CD4-positive, alpha-beta memory T cell (primary cell): ENCODE measurements around the gene MYO1D. TPM values are rescaled to one million over a fixed set of nuclear protein-coding genes. Genes with fewer than 3 reads are reported as not detected.

ENCODE experiments used
- CTCF ChIA-PET: fragments of 350-600 bp; sonication (Branson Sonifier 250); formaldehyde crosslinking; loops from one replicate; lab custom pipeline; 2021; ENCODE audit warnings: inconsistent platforms; ENCODE audit not compliant: partially characterized antibody; lab: Charles Lee
- POLR2A ChIA-PET: fragments of 350-600 bp; sonication (Branson Sonifier 250); formaldehyde crosslinking; loops from one replicate; lab custom pipeline; 2021; ENCODE audit not compliant: partially characterized antibody; lab: Charles Lee
- DNase-seq, 5 donors: peaks; one replicate each; pipeline versions ENCODE4 v3.0.0 to v3.0.0-alpha.2; 2020 to 2022; ENCODE audit warnings: mixed read lengths in 1 of 5
- H3K27ac ChIP-seq: one replicate; pipeline ENCODE4 v1.7.0; 2013; ENCODE audit warnings: low read depth, low read length
- H3K27me3 ChIP-seq: 2 replicates; pipeline ENCODE4 v1.7.0; 2013; ENCODE audit warnings: mild to moderate bottlenecking, low read length, moderate library complexity; ENCODE audit not compliant: insufficient read depth
- H3K36me3 ChIP-seq: 2 replicates; pipeline ENCODE4 v1.7.0; 2013; ENCODE audit warnings: mild to moderate bottlenecking, low read length, moderate library complexity; ENCODE audit not compliant: insufficient read depth
- H3K4me1 ChIP-seq: 2 replicates; pipeline ENCODE4 v1.7.0; 2013; ENCODE audit warnings: mild to moderate bottlenecking, low read length, moderate library complexity; ENCODE audit not compliant: insufficient read depth
- H3K4me3 ChIP-seq, 2 donors: one replicate each; pipeline ENCODE4 v1.7.0; 2013; ENCODE audit warnings: low read length in 2 of 2, mild to moderate bottlenecking in 1 of 2
- H3K9me3 ChIP-seq, 2 donors: one replicate each; pipeline ENCODE4 v1.7.0; 2013; ENCODE audit warnings: low read length in 2 of 2, control low read depth in 1 of 2; ENCODE audit not compliant: control insufficient read depth in 1 of 2
- H3K27ac Mint-ChIP-seq, 7 donors: one replicate each; pipeline ENCODE4 v1.8.0; 2020 to 2021; ENCODE audit warnings: mixed read lengths in 7 of 7, mild to moderate bottlenecking in 6 of 7, inconsistent platforms in 3 of 7, moderate library complexity in 3 of 7
- H3K27me3 Mint-ChIP-seq, 2 donors: one replicate each; pipeline ENCODE4 v1.8.0; 2020 to 2021; ENCODE audit warnings: mixed read lengths in 2 of 2
- H3K36me3 Mint-ChIP-seq, 2 donors: one replicate each; pipeline ENCODE4 v1.8.0; 2020 to 2021; ENCODE audit warnings: mixed read lengths in 2 of 2, inconsistent platforms in 1 of 2, mild to moderate bottlenecking in 1 of 2
- H3K4me1 Mint-ChIP-seq, 4 donors: one replicate each; pipeline ENCODE4 v1.8.0; 2020 to 2021; ENCODE audit warnings: mixed read lengths in 4 of 4, mild to moderate bottlenecking in 1 of 4
- H3K4me3 Mint-ChIP-seq, 8 donors: one replicate each; pipeline ENCODE4 v1.8.0; 2020 to 2021; ENCODE audit warnings: mixed read lengths in 8 of 8, mild to moderate bottlenecking in 7 of 8, moderate library complexity in 6 of 8, inconsistent platforms in 3 of 8
- H3K9me3 Mint-ChIP-seq, 8 donors: one replicate each; pipeline ENCODE4 v1.8.0; 2020 to 2021; ENCODE audit warnings: mixed read lengths in 8 of 8, mild to moderate bottlenecking in 5 of 8, inconsistent platforms in 3 of 8, moderate library complexity in 1 of 8
- intact Hi-C: fragments of 100-400 bp; cut with micrococcal nuclease; formaldehyde crosslinking; loops from one replicate; pipeline ENCODE4 v1.15.1; 2023
- polyA plus RNA-seq, 2 donors: library from polyadenylated mRNA; unstranded; fragments of 300-500 nt; fragmentation: Illumina TruSeq; gene quantifications; one replicate each; pipeline ENCODE4 v1.2.3, GENCODE V29; 2021
- total RNA-seq, 2 experiments: library from RNA; stranded (reverse); gene quantifications; one replicate each; pipeline ENCODE4 v1.2.3, GENCODE V29; 2021

Gene MYO1D
- total and polyA plus RNA-seq, 4 experiments from 2014 or later, result 2.0 to 12.7 (median 10.5) TPM

DNA sequence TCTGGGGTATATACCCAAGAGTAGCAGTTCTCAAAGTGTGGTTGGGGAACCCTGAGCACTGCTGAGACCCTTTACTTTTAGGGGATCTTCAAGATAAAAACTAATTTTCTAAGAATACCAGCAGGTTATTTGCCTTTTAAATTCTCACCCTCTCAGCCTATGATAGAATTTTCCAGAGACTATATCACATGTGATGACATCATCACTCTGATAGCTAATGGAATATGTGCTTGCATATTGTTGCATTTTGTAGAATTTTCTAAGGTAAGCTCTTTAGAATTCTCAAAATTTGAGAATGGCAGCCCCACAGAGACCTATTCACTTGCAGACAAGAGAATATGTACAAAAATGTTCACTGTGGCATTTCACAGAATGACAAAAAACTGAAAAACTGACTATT, 181.1 kb downstream of the MYO1D start:
- H3K36me3 ChIP-seq, result no peaks in the 10 kb centered on the region
- CTCF ChIA-PET, result interaction anchor here (1.1 to 1.4 kb wide), 2 partner anchors 37 to 212 kb away, joined by 3 read pairs; no protein-coding TSS in a partner anchor
- no peak overlapping the region for H3K27ac ChIP-seq
- Mint-ChIP-seq H3K27ac (no peak overlapping the region), H3K4me3 (no peak overlapping the region), H3K27me3 (no peaks in the 10 kb centered on the region), H3K4me1 (peaks cover 0 to 3% (median under 1%) of the 10 kb centered on the region in 4 donors), H3K9me3 (no peaks in the 10 kb centered on the region), H3K36me3 (no peaks in the 10 kb centered on the region)
- POLR2A ChIA-PET, result no interaction called here
- H3K4me1 ChIP-seq, result no peaks in the 10 kb centered on the region
- H3K9me3 ChIP-seq, result no peaks in the 10 kb centered on the region
- DNase-seq, result no peak
- no peak overlapping the region for H3K4me3 ChIP-seq
- no peaks in the 10 kb centered on the region for H3K27me3 ChIP-seq
- intact Hi-C loops, result no loop called here

DNA sequence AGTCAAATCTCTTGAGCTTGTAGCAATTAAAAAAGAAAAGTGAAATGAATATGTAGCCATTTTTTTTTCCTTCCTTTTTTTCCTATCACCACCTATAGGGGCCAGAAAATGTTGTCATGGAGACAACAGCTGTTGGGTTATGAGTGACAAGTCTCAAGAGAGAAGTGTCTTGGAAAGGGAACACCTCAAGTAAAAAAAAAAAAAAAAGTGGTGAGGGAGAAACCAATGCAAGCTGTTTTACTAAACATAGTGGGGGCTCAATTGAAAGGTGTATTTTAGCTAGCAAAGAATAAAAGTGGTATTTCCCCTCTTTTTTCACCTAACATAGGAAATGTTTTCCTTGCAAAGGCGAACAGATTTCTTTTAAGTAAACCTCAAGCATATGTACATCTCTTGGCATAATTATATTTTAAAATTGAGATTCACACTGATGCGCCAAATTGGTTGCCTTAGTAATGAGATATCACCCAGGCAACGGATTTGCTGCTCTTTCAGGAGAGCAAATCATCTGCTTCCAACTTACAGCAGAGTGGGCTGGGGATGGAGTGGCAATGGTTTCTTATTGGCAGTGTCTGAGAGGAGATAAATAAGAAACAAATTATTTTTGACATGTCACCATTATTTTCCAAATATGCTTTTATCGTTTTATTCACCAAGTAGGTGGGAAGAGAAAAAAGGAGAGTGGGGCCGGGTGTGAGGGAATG, 183.6 kb downstream of the MYO1D start:
- Mint-ChIP-seq H3K4me3 (no peak overlapping the region), H3K27ac (no peak overlapping the region), H3K36me3 (peaks cover 0 to 3% of the 10 kb centered on the region in 2 donors), H3K9me3 (no peaks in the 10 kb centered on the region), H3K4me1 (peaks cover 0 to 3% (median under 1%) of the 10 kb centered on the region in 4 donors), H3K27me3 (no peaks in the 10 kb centered on the region)
- Histone ChIP-seq H3K36me3 (no peaks in the 10 kb centered on the region), H3K9me3 (no peaks in the 10 kb centered on the region), H3K4me1 (no peaks in the 10 kb centered on the region), H3K27me3 (no peaks in the 10 kb centered on the region), H3K27ac (no peak overlapping the region), H3K4me3 (no peak overlapping the region)
- ChIA-PET POLR2A (no interaction called here), CTCF (interaction anchor here (0.9 kb wide), 1 partner anchor 17 kb away, joined by 3 read pairs; no protein-coding TSS in a partner anchor)
- no peak for DNase-seq
- intact Hi-C loops, result no loop called here

DNA sequence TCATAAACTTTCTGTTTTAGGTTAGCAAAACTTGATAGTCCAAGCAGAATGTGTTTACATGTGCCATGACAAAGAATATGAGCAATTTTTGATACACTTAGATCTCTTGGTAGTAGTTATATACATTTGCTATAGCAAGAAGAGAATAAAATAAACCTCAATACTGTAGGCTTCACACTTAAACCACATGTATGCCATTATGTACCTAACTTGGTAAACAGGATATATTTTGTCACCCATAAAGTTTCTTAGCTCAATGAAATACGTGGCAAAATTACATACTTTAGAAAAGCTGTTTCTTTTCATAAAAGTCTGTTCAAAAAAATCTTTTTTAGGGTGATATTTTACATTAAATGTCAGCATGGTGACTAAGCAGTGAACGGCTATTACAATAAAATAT, 184.7 kb downstream of the MYO1D start:
- Histone ChIP-seq H3K4me3 (no peak overlapping the region), H3K9me3 (no peaks in the 10 kb centered on the region), H3K36me3 (no peaks in the 10 kb centered on the region), H3K27ac (no peak overlapping the region), H3K4me1 (no peaks in the 10 kb centered on the region), H3K27me3 (no peaks in the 10 kb centered on the region)
- Mint-ChIP-seq H3K36me3 (peaks cover 0 to 7% of the 10 kb centered on the region in 2 donors), H3K27me3 (no peaks in the 10 kb centered on the region), H3K9me3 (no peaks in the 10 kb centered on the region), H3K4me3 (no peak overlapping the region), H3K27ac (no peak overlapping the region), H3K4me1 (peaks cover 0 to 3% (median under 1%) of the 10 kb centered on the region in 4 donors)
- intact Hi-C loops, result no loop called here
- ChIA-PET CTCF (interaction anchor here (0.9 kb wide), 1 partner anchor 16 kb away, joined by 3 read pairs; no protein-coding TSS in a partner anchor), POLR2A (no interaction called here)
- no peak for DNase-seq

DNA sequence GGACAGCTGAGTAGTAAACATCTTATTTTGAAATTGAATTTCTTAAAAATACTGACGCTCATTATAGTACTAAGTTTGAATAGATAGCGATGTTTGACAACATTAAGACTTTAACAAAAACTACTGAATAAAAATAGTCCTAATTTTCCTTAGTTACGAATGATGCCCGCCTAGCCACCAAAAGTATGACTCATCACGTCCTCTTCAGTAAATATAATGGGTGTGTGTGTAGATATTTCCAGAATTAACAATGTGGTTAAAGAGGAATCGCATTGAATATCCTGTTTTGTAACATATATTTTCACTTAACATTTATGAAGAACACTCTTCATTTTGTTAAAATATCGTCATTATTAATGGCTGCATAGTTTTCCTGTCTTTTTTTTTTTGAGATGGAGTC, 187.6 kb downstream of the MYO1D start:
- no peaks in the 10 kb centered on the region for H3K27me3 Mint-ChIP-seq
- Histone ChIP-seq H3K4me3 (no peak overlapping the region), H3K27ac (no peak overlapping the region), H3K4me1 (no peaks in the 10 kb centered on the region), H3K27me3 (no peaks in the 10 kb centered on the region), H3K9me3 (no peaks in the 10 kb centered on the region), H3K36me3 (no peaks in the 10 kb centered on the region)
- CTCF ChIA-PET, result no interaction called here
- no peak for DNase-seq
- H3K4me1 Mint-ChIP-seq, result peaks cover 0 to 2% (median under 1%) of the 10 kb centered on the region in 4 donors
- no peak overlapping the region for H3K27ac Mint-ChIP-seq
- intact Hi-C loops, result no loop called here
- peaks cover 0 to 3% (median 0%) of the 10 kb centered on the region in 8 donors for H3K9me3 Mint-ChIP-seq
- H3K36me3 Mint-ChIP-seq, result peaks cover 5 to 14% of the 10 kb centered on the region in 2 donors
- POLR2A ChIA-PET, result no interaction called here
- H3K4me3 Mint-ChIP-seq, result no peak overlapping the region

- Histone ChIP-seq H3K4me1 (no peaks in the 10 kb centered on the region), H3K27me3 (no peaks in the 10 kb centered on the region), H3K4me3 (no peak overlapping the region), H3K9me3 (no peaks in the 10 kb centered on the region), H3K36me3 (no peaks in the 10 kb centered on the region), H3K27ac (no peak overlapping the region)
- Mint-ChIP-seq H3K36me3 (peaks cover 5 to 18% of the 10 kb centered on the region in 2 donors), H3K27me3 (no peaks in the 10 kb centered on the region), H3K9me3 (peaks cover 0 to 3% (median 0%) of the 10 kb centered on the region in 8 donors), H3K4me1 (peaks cover 0 to 2% (median under 1%) of the 10 kb centered on the region in 4 donors), H3K27ac (no peak overlapping the region), H3K4me3 (no peak overlapping the region)
- intact Hi-C loops, result no loop called here
- no peak for DNase-seq
- ChIA-PET CTCF (interaction anchor here (0.9 kb wide), 1 partner anchor 95 kb away, joined by 3 read pairs; no protein-coding TSS in a partner anchor), POLR2A (no interaction called here)
Measured at GRCh38 chr17:32688221-32688620, 188.7 kb downstream of the MYO1D start.

DNA sequence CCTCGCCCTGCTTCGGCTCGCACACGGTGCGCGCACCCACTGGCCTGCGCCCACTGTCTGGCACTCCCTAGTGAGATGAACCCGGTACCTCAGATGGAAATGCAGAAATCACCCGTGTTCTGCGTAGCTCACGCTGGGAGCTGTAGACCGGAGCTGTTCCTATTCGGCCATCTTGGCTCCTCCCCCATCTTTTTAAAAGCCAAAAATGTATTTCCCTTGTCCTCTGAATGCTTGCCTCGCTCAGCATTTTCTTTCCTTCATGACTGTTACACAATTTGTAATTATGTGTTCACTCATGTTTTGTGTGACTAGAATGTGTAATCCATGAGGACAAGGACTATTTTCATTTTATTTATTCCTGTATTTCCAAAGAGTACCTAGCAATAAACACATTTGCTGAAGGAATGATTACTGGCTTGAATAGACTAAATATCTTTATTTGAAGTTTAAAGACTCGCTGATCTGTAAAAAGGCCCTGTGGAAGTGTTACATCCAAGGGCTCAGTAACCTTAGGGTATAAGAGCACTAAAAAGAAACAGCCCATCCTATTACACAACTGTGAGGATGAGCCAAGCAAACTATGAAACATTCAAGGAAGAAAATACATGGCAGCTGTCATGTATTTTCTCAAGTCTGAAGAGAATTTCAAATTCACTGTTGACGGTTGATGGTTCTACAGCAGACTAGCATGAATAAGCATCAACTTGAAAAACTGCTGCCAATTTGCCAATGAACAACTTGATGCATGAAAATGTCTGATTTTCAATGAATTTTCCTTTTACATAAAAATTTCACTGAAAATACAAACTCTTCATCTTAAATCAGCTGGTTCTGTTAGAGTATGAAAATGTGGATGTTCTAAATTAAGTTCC, 192.6 kb downstream of the MYO1D start:
- H3K4me1 ChIP-seq, result no peaks in the 10 kb centered on the region
- Mint-ChIP-seq H3K9me3 (peaks cover 0 to 3% (median 0%) of the 10 kb centered on the region in 8 donors), H3K27ac (no peak overlapping the region), H3K27me3 (no peaks in the 10 kb centered on the region), H3K4me3 (no peak overlapping the region), H3K36me3 (peaks cover 5 to 18% of the 10 kb centered on the region in 2 donors), H3K4me1 (no peaks in the 10 kb centered on the region)
- H3K27me3 ChIP-seq, result no peaks in the 10 kb centered on the region
- H3K4me3 ChIP-seq, result no peak overlapping the region
- H3K36me3 ChIP-seq, result no peaks in the 10 kb centered on the region
- no peaks in the 10 kb centered on the region for H3K9me3 ChIP-seq
- DNase-seq, result no peak
- intact Hi-C loops, result no loop called here
- H3K27ac ChIP-seq, result no peak overlapping the region
- POLR2A ChIA-PET, result no interaction called here
- CTCF ChIA-PET, result no interaction called here

DNA sequence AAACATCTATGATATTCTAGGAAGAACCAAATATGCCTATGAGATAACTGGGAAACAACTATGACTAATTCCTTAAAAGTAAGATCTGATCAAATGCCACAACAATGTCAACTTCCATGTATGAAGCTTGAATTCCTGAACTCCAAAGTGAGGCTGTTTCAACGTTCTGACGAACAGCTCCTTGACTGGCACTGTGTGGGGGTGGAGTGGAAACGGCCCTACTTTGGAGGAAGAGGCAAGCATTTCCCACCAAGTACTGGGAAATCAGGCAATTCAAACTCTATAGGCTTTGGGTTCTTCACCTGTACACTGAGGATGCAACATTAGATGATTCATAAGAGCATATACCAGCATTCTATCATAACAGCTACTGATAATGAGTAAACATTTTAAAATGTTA, 203.0 kb downstream of the MYO1D start:
- Histone ChIP-seq H3K4me3 (no peak overlapping the region), H3K27me3 (no peaks in the 10 kb centered on the region), H3K9me3 (no peaks in the 10 kb centered on the region), H3K36me3 (no peaks in the 10 kb centered on the region), H3K27ac (no peak overlapping the region), H3K4me1 (no peaks in the 10 kb centered on the region)
- no peaks in the 10 kb centered on the region for H3K27me3 Mint-ChIP-seq
- H3K9me3 Mint-ChIP-seq, result peaks cover 0 to 8% (median 2%) of the 10 kb centered on the region in 8 donors
- H3K27ac Mint-ChIP-seq, result no peak overlapping the region
- no peak for DNase-seq
- POLR2A ChIA-PET, result interaction anchor here (0.7 kb wide), 1 partner anchor 120 kb away, joined by 3 read pairs; no protein-coding TSS in a partner anchor
- CTCF ChIA-PET, result interaction anchor here (1.4 to 1.5 kb wide), 2 partner anchors 15 to 190 kb away, joined by 4 to 5 read pairs; no protein-coding TSS in a partner anchor
- intact Hi-C loops, result no loop called here
- H3K4me1 Mint-ChIP-seq, result no peaks in the 10 kb centered on the region
- H3K36me3 Mint-ChIP-seq, result peaks cover 0 to 11% of the 10 kb centered on the region in 2 donors
- H3K4me3 Mint-ChIP-seq, result no peak overlapping the region
